ENCODE data around the gene CSNK1D.
"Not testable (repeated sequence)": the region's sequence is repeated elsewhere in the genome, so short reads cannot be mapped to it uniquely, and the experiment has no call there.

CSNK1D gene

GRCh38 chr17:82215095-82215971 is 58.2 kb downstream of the CSNK1D start:
- no peak for DNase-seq (ENCODE audit: low read depth, low spot score)

- no peak for DNase-seq (ENCODE audit: low read depth, low spot score)
Observed at GRCh38 chr17:82214012-82214628, 59.4 kb downstream of the CSNK1D start.

- no peak for DNase-seq (ENCODE audit: low read depth, low spot score)
Observed at GRCh38 chr17:82213251-82214011, 60.1 kb downstream of the CSNK1D start.

GRCh38 chr17:82212331-82213250 is 60.9 kb downstream of the CSNK1D start, which contains the start of gene CCDC57:
TSS of gene CCDC57 (minus strand) at chr17:82212842. CDS start at chr17:82201944, 10,898 bp downstream.
- no peak for DNase-seq (ENCODE audit: low read depth, low spot score)

- DNase-seq (ENCODE audit: low read depth, low spot score) = not testable (repeated sequence)
Observed at GRCh38 chr17:82210655-82211054, 62.8 kb downstream of the CSNK1D start.

- DNase-seq (ENCODE audit: low read depth, low spot score) = peak; percentile 59
Observed at GRCh38 chr17:82205720-82206508, 67.6 kb downstream of the CSNK1D start.

GRCh38 chr17:82204831-82205719 is 68.4 kb downstream of the CSNK1D start:
- DNase-seq (ENCODE audit: low read depth, low spot score) = no peak

- DNase-seq (ENCODE audit: low read depth, low spot score) = no peak
Observed at GRCh38 chr17:82203920-82204319, 69.6 kb downstream of the CSNK1D start.

- no peak for DNase-seq (ENCODE audit: low read depth, low spot score)
Observed at GRCh38 chr17:82202981-82203380, 70.5 kb downstream of the CSNK1D start.

- no peak for DNase-seq (ENCODE audit: low read depth, low spot score)
Observed at GRCh38 chr17:82201498-82201910, 72.0 kb downstream of the CSNK1D start.

- no peak for DNase-seq (ENCODE audit: low read depth, low spot score)
Observed at GRCh38 chr17:82200743-82201497, 72.6 kb downstream of the CSNK1D start.

GRCh38 chr17:82200135-82200534 is 73.4 kb downstream of the CSNK1D start:
- no peak for DNase-seq (ENCODE audit: low read depth, low spot score)

GRCh38 chr17:82199496-82199895 is 74.0 kb downstream of the CSNK1D start:
- no peak for DNase-seq (ENCODE audit: low read depth, low spot score)

GRCh38 chr17:82198092-82198491 is 75.4 kb downstream of the CSNK1D start:
- no peak for DNase-seq (ENCODE audit: low read depth, low spot score)

GRCh38 chr17:82195675-82196672 is 77.5 kb downstream of the CSNK1D start:
- no peak for DNase-seq (ENCODE audit: low read depth, low spot score)

- no peak for DNase-seq (ENCODE audit: low read depth, low spot score)
Observed at GRCh38 chr17:82194765-82195164, 78.7 kb downstream of the CSNK1D start.

- DNase-seq (ENCODE audit: low read depth, low spot score) = no peak
Observed at GRCh38 chr17:82193520-82194220, 79.8 kb downstream of the CSNK1D start.

All from smooth muscle cell of the brain vasculature (primary cell).